Measurements from ENCODE around the gene SBNO2. TPM values are rescaled to one million over a fixed set of nuclear protein-coding genes. Genes with fewer than 3 reads are reported as not detected.

SBNO2 gene
- total and polyA plus RNA-seq, 8 donors, result 16.3 to 74.7 (median 42.7) TPM

DNA sequence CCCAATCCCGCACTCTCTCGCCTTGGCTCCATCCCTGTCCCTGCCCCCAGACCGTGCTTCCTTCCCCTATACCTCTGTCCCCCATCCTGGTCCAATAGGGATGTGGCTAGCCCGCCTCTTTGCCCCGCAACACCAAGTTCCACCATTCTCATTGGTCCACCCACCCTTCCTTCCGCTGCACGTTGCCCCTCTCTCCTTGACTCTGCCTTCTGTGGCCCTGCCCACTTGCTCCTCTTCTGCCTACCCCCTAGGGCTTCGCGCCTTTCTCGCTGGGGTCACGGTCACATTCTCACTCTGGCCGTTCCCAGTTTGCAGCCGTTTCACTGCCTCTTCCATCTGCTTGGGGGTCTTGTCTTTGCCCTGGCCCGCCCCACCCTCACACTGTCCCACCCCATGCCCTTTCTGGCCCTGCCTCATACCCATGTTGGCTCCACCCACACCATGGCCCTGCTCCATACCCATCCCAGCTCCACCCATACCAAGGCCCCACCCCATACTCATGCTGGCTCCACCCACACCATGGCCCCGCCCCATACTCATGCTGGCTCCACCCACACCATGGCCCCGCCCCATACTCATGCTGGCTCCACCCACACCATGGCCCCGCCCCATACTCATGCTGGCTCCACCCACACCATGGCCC lies 111.6 kb downstream of the SBNO2 start:
- Histone ChIP-seq H3K36me3 (peaks cover 0 to 12% (median 2%) of the 10 kb centered on the region in 4 donors), H3K4me3 (no peak overlapping the region), H3K27ac (no peak overlapping the region), H3K9me3 (peaks cover 4 to 18% (median 15%) of the 10 kb centered on the region in 4 donors), H3K4me1 (peaks cover 31 to 38% (median 33%) of the 10 kb centered on the region in 4 donors), H3K27me3 (peaks cover 0 to 27% (median 18%) of the 10 kb centered on the region in 3 donors)
- no peak for TF ChIP-seq EP300 (IDR thresholded peaks at IDR 0.05)
- no peak for TF ChIP-seq POLR2A (IDR thresholded peaks at IDR 0.05)
- TF ChIP-seq, protein P1, sequence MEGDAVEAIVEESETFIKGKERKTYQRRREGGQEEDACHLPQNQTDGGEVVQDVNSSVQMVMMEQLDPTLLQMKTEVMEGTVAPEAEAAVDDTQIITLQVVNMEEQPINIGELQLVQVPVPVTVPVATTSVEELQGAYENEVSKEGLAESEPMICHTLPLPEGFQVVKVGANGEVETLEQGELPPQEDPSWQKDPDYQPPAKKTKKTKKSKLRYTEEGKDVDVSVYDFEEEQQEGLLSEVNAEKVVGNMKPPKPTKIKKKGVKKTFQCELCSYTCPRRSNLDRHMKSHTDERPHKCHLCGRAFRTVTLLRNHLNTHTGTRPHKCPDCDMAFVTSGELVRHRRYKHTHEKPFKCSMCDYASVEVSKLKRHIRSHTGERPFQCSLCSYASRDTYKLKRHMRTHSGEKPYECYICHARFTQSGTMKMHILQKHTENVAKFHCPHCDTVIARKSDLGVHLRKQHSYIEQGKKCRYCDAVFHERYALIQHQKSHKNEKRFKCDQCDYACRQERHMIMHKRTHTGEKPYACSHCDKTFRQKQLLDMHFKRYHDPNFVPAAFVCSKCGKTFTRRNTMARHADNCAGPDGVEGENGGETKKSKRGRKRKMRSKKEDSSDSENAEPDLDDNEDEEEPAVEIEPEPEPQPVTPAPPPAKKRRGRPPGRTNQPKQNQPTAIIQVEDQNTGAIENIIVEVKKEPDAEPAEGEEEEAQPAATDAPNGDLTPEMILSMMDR (IDR thresholded peaks at IDR 0.05), result no peak
- TF ChIP-seq POLR2AphosphoS5 (IDR thresholded peaks at IDR 0.05), result no peak
- intact Hi-C loops (cut with DNase I; ENCODE audit: low total_unique reads), result no loop called here
- no peak for DNase-seq
- 72 to 92% (median 82%) methylated on average over 14 to 17 of the region's 17 CpGs for WGBS, 5 donors

DNA sequence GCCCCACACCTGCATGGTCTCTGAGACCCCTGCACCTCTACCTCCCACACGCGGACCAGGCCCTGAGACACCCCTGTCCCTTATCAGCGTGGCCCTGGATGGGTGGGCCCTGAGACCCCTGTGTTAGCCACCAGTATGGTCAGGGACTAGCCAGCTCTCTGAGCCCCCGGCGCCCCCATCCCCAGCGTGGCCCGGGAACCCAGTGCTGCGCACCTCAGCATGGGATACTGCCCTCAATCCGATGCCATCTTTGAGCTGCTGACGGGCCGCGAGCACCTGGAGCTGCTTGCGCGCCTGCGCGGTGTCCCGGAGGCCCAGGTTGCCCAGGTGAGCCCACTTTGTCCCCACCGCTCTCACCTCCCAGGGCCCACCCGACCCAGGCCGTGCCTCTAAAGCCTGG lies 112.1 kb downstream of the SBNO2 start:
- peaks cover 0 to 22% (median 13%) of the 10 kb centered on the region in 3 donors for H3K27me3 ChIP-seq
- intact Hi-C loops (cut with DNase I; ENCODE audit: low total_unique reads), result no loop called here
- TF ChIP-seq, protein P1 (IDR thresholded peaks at IDR 0.05), result no peak
- TF ChIP-seq POLR2AphosphoS5 (IDR thresholded peaks at IDR 0.05) (no peak), POLR2A (IDR thresholded peaks at IDR 0.05) (no peak), EP300 (IDR thresholded peaks at IDR 0.05) (no peak)
- DNase-seq, result no peak
- no peak overlapping the region for H3K4me3 ChIP-seq
- WGBS, 5 donors, result 83 to 97% (median 90%) methylated on average over 16 to 20 of the region's 20 CpGs
- H3K4me1 ChIP-seq, result peaks cover 26 to 33% (median 28%) of the 10 kb centered on the region in 4 donors
- no peak overlapping the region for H3K27ac ChIP-seq
- H3K36me3 ChIP-seq, result peaks cover 0 to 15% (median 5%) of the 10 kb centered on the region in 4 donors
- peaks cover 4 to 24% (median 21%) of the 10 kb centered on the region in 4 donors for H3K9me3 ChIP-seq

DNA sequence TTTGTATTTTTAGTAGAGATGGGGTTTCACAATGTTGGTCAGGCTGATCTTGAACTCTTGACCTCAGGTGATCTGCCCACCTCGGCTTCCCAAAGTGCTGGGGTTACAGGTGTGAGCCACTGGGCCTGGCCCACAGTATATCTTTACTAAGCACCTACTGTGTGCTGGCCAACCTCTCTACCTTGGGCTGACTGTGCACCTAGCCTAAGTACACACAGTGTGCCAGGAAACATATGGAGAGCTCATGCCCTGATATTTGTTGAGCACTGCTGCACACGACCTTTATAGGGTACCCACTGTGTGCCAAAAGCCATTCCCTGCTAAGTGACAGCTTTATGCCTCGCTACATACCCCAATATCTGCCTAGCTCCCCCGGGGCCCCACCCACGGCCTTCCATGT lies 113.4 kb downstream of the SBNO2 start:
- no peak for TF ChIP-seq EP300 (IDR thresholded peaks at IDR 0.05)
- no peak for TF ChIP-seq POLR2A (IDR thresholded peaks at IDR 0.05)
- no peak for TF ChIP-seq POLR2AphosphoS5 (IDR thresholded peaks at IDR 0.05)
- TF ChIP-seq, protein P1 (IDR thresholded peaks at IDR 0.05), result no peak
- H3K27ac ChIP-seq, result no peak overlapping the region
- peaks cover 13 to 20% (median 15%) of the 10 kb centered on the region in 4 donors for H3K4me1 ChIP-seq
- H3K27me3 ChIP-seq, result peaks cover 0 to 9% (median 2%) of the 10 kb centered on the region in 3 donors
- intact Hi-C loops (cut with DNase I; ENCODE audit: low total_unique reads), result no loop called here
- no peak for DNase-seq
- peaks cover 0 to 23% (median 11%) of the 10 kb centered on the region in 4 donors for H3K36me3 ChIP-seq
- H3K4me3 ChIP-seq, result no peak overlapping the region
- H3K9me3 ChIP-seq, result peaks cover 4 to 36% (median 29%) of the 10 kb centered on the region in 4 donors
- WGBS, 5 donors, result 81 to 89% (median 84%) methylated on average over 3 to 5 of the region's 5 CpGs

GRCh38 chr19:1058112-1058511 lies 116.0 kb downstream of the SBNO2 start:
- DNase-seq, result no peak
- intact Hi-C loops (cut with DNase I; ENCODE audit: low total_unique reads), result no loop called here
- 91 to 98% (median 91%) methylated on average over 5 of the region's 5 CpGs for WGBS, 5 donors
- Histone ChIP-seq H3K36me3 (peaks cover 0 to 34% (median 12%) of the 10 kb centered on the region in 4 donors), H3K9me3 (peaks cover 4 to 37% (median 29%) of the 10 kb centered on the region in 4 donors), H3K27me3 (no peaks in the 10 kb centered on the region), H3K27ac (no peak overlapping the region), H3K4me1 (no peaks in the 10 kb centered on the region), H3K4me3 (no peak overlapping the region)
- TF ChIP-seq POLR2AphosphoS5 (IDR thresholded peaks at IDR 0.05), result no peak

Other genes starting within 250 kb of the SBNO2 start
- gene ARID3A, start 248.2 kb downstream of the SBNO2 start, total RNA-seq, result 10 to 100 TPM in 2 of 5 donors, 1 to 10 TPM in 2, not detected in 1; 1.8 to 23.5 (median 8.6) TPM
- 1 to 10 TPM; 1.1 to 4.3 (median 2.1) TPM for gene ARID3A, start 248.2 kb downstream of the SBNO2 start, polyA plus RNA-seq
- 100 to 1,000 TPM in 2 of 5 donors, 10 to 100 TPM in 3; 19.1 to 410 (median 67.7) TPM for gene WDR18, start 189.9 kb downstream of the SBNO2 start, total RNA-seq
- 10 to 100 TPM; 44.4 to 81.3 (median 51.9) TPM for gene WDR18, start 189.9 kb downstream of the SBNO2 start, polyA plus RNA-seq
- not detected for gene GRIN3B, start 173.8 kb downstream of the SBNO2 start, total RNA-seq
- under 1 TPM in 1 of 3 donors, not detected in 2; 0.03 TPM for gene GRIN3B, start 173.8 kb downstream of the SBNO2 start, polyA plus RNA-seq
- gene TMEM259, start 153.1 kb downstream of the SBNO2 start, total RNA-seq, result 100 to 1,000 TPM in 4 of 5 donors, 10 to 100 TPM in 1; 59.7 to 536 (median 338) TPM
- gene TMEM259, start 153.1 kb downstream of the SBNO2 start, polyA plus RNA-seq, result 100 to 1,000 TPM in 1 of 3 donors, 10 to 100 TPM in 2; 60.5 to 199 (median 89.2) TPM
- gene RNU6-2, start 152.7 kb downstream of the SBNO2 start, total RNA-seq, result not detected
- gene RNU6-2, start 152.7 kb downstream of the SBNO2 start, polyA plus RNA-seq, result not detected
- gene CNN2, start 147.7 kb downstream of the SBNO2 start, total RNA-seq, result 10 to 100 TPM in 4 of 5 donors, 1 to 10 TPM in 1; 7.0 to 98.5 (median 56.4) TPM
- gene CNN2, start 147.7 kb downstream of the SBNO2 start, polyA plus RNA-seq, result 10 to 100 TPM; 85.1 to 93.9 (median 91.8) TPM
- 100 to 1,000 TPM in 1 of 5 donors, 10 to 100 TPM in 3, 1 to 10 TPM in 1; 5.1 to 144 (median 38.8) TPM for gene ABCA7, start 134.2 kb downstream of the SBNO2 start, total RNA-seq
- gene ABCA7, start 134.2 kb downstream of the SBNO2 start, polyA plus RNA-seq, result 10 to 100 TPM; 14.2 to 31.6 (median 22.0) TPM
- 100 to 1,000 TPM in 1 of 5 donors, 10 to 100 TPM in 4; 14.3 to 211 (median 22.3) TPM for gene ARHGAP45, start 107.1 kb downstream of the SBNO2 start, total RNA-seq
- gene ARHGAP45, start 107.1 kb downstream of the SBNO2 start, polyA plus RNA-seq, result 10 to 100 TPM; 12.2 to 15.4 (median 14.0) TPM
- gene POLR2E, start 78.9 kb downstream of the SBNO2 start, total RNA-seq, result 100 to 1,000 TPM in 1 of 5 donors, 10 to 100 TPM in 4; 24.5 to 361 (median 40.6) TPM
- gene POLR2E, start 78.9 kb downstream of the SBNO2 start, polyA plus RNA-seq, result 100 to 1,000 TPM; 109 to 128 (median 123) TPM
- 100 to 1,000 TPM in 4 of 5 donors, 10 to 100 TPM in 1; 90.0 to 710 (median 158) TPM for gene GPX4, start 70.3 kb downstream of the SBNO2 start, total RNA-seq
- gene GPX4, start 70.3 kb downstream of the SBNO2 start, polyA plus RNA-seq, result 100 to 1,000 TPM; 433 to 532 (median 509) TPM
- 100 to 1,000 TPM in 1 of 5 donors, 10 to 100 TPM in 4; 55.1 to 368 (median 82.3) TPM for gene STK11, start 31.5 kb upstream of the SBNO2 start, total RNA-seq
- 10 to 100 TPM; 43.1 to 65.3 (median 48.8) TPM for gene STK11, start 31.5 kb upstream of the SBNO2 start, polyA plus RNA-seq
- gene CBARP, start 63.7 kb upstream of the SBNO2 start, total RNA-seq, result 1 to 10 TPM in 2 of 5 donors, not detected in 3; 1.3 to 8.9 TPM
- gene CBARP, start 63.7 kb upstream of the SBNO2 start, polyA plus RNA-seq, result under 1 TPM in 2 of 3 donors, not detected in 1; 0.19 to 0.28 TPM
- 100 to 1,000 TPM in 2 of 5 donors, 10 to 100 TPM in 3; 26.4 to 905 (median 37.9) TPM for gene ATP5F1D, start 67.5 kb upstream of the SBNO2 start, total RNA-seq
- gene ATP5F1D, start 67.5 kb upstream of the SBNO2 start, polyA plus RNA-seq, result 100 to 1,000 TPM; 355 to 508 (median 358) TPM
- 100 to 1,000 TPM in 1 of 5 donors, 10 to 100 TPM in 4; 31.6 to 118 (median 54.6) TPM for gene MIDN, start 74.3 kb upstream of the SBNO2 start, total RNA-seq
- gene MIDN, start 74.3 kb upstream of the SBNO2 start, polyA plus RNA-seq, result 10 to 100 TPM; 17.0 to 29.2 (median 21.0) TPM
- gene CIRBP, start 95.1 kb upstream of the SBNO2 start, total RNA-seq, result 100 to 1,000 TPM; 250 to 520 (median 327) TPM
- 100 to 1,000 TPM; 307 to 686 (median 385) TPM for gene CIRBP, start 95.1 kb upstream of the SBNO2 start, polyA plus RNA-seq
- 100 to 1,000 TPM in 2 of 5 donors, 10 to 100 TPM in 2, 1 to 10 TPM in 1; 6.2 to 240 (median 23.7) TPM for gene FAM174C, start 101.3 kb upstream of the SBNO2 start, total RNA-seq
- gene FAM174C, start 101.3 kb upstream of the SBNO2 start, polyA plus RNA-seq, result 100 to 1,000 TPM in 1 of 3 donors, 10 to 100 TPM in 2; 75.8 to 102 (median 80.3) TPM
- gene EFNA2, start 111.6 kb upstream of the SBNO2 start, total RNA-seq, result 10 to 100 TPM in 1 of 5 donors, under 1 TPM in 1, not detected in 3; 0.55 to 21.1 TPM
- gene EFNA2, start 111.6 kb upstream of the SBNO2 start, polyA plus RNA-seq, result under 1 TPM in 1 of 3 donors, not detected in 2; 0.15 TPM
- 100 to 1,000 TPM in 3 of 5 donors, 10 to 100 TPM in 2; 31.6 to 217 (median 102) TPM for gene NDUFS7, start 209.6 kb upstream of the SBNO2 start, total RNA-seq
- gene NDUFS7, start 209.6 kb upstream of the SBNO2 start, polyA plus RNA-seq, result 100 to 1,000 TPM; 107 to 169 (median 138) TPM
- gene GAMT, start 227.3 kb upstream of the SBNO2 start, total RNA-seq, result 10 to 100 TPM in 1 of 5 donors, 1 to 10 TPM in 2, not detected in 2; 2.6 to 15.6 (median 4.5) TPM
- 100 to 1,000 TPM in 1 of 3 donors, 10 to 100 TPM in 2; 26.8 to 102 (median 55.3) TPM for gene GAMT, start 227.3 kb upstream of the SBNO2 start, polyA plus RNA-seq
- gene DAZAP1, start 233.3 kb upstream of the SBNO2 start, total RNA-seq, result 100 to 1,000 TPM in 1 of 5 donors, 10 to 100 TPM in 4; 21.4 to 124 (median 42.5) TPM
- 10 to 100 TPM; 55.9 to 68.1 (median 63.4) TPM for gene DAZAP1, start 233.3 kb upstream of the SBNO2 start, polyA plus RNA-seq

Data from stomach (tissue), 9 donors.